HepG2 (cell line): ENCODE measurements around the gene EVI5. TPM values are rescaled to one million over a fixed set of nuclear protein-coding genes. Genes with fewer than 3 reads are reported as not detected.

Experiments
- ATF7-NPFF ChIP-seq: sonication (generic); formaldehyde crosslinking; IDR thresholded peaks from 2 replicates; pipeline ENCODE4 v1.8.1; 2023; ENCODE audit warnings: mild to moderate bottlenecking, low read depth, missing genetic modification reagents, moderate library complexity
- BCL6 ChIP-seq: IDR thresholded peaks from 2 replicates; pipeline ENCODE4 v1.6.1; 2016; ENCODE audit warnings: missing genetic modification reagents, missing compliant biosample characterization
- BHLHE40 ChIP-seq: IDR thresholded peaks from 2 replicates; pipeline ENCODE4 v1.6.1; 2011; ENCODE audit warnings: low read length, improper control_type of control experiment
- FOSL2 ChIP-seq: sonication (generic); formaldehyde crosslinking; IDR thresholded peaks from 2 replicates; pipeline ENCODE4 v1.4.0; 2020; ENCODE audit warnings: missing genetic modification reagents
- HOMEZ ChIP-seq: IDR thresholded peaks from 2 replicates; pipeline ENCODE4 v1.6.1; 2016; ENCODE audit warnings: low read depth
- KLF6 ChIP-seq: IDR thresholded peaks from 2 replicates; pipeline ENCODE4 v1.8.0; 2016; ENCODE audit warnings: missing biosample characterization, missing genetic modification reagents
- MBNL3 ChIP-seq: fragments of 250-450 bp; sonication (Bioruptor Pico); conservative IDR thresholded peaks from 2 replicates; pipeline ENCODE4 v1.8.0; 2022; ENCODE audit warnings: mild to moderate bottlenecking, inconsistent platforms
- NR2C2 ChIP-seq: sonication (generic); formaldehyde crosslinking; IDR thresholded peaks from 2 replicates; pipeline ENCODE4 v1.4.0; 2020; ENCODE audit warnings: missing genetic modification reagents, mild to moderate bottlenecking, moderate library complexity, borderline replicate concordance
- RARA ChIP-seq: IDR thresholded peaks from 2 replicates; pipeline ENCODE4 v1.6.1; 2016; ENCODE audit warnings: missing genetic modification reagents, missing compliant biosample characterization
- SPEN ChIP-seq: sonication (generic); formaldehyde crosslinking; IDR thresholded peaks from 2 replicates; pipeline ENCODE4 v1.5.1; 2020; ENCODE audit warnings: low read depth, mild to moderate bottlenecking, missing genetic modification reagents
- TEAD3 ChIP-seq: optimal IDR thresholded peaks from 2 replicates; pipeline ENCODE3; 2016; ENCODE audit warnings: borderline replicate concordance
- ZNF17 ChIP-seq: sonication (generic); formaldehyde crosslinking; IDR thresholded peaks from 2 replicates; pipeline ENCODE4 v1.5.0; 2020; ENCODE audit warnings: mild to moderate bottlenecking, missing genetic modification reagents
- ZNF30 ChIP-seq: sonication (generic); formaldehyde crosslinking; IDR thresholded peaks from 2 replicates; pipeline ENCODE4 v1.5.0; 2020; ENCODE audit warnings: mild to moderate bottlenecking, missing genetic modification reagents
- ZNF468 ChIP-seq: sonication (generic); formaldehyde crosslinking; IDR thresholded peaks from 2 replicates; pipeline ENCODE4 v1.8.0; 2022; ENCODE audit warnings: mild to moderate bottlenecking, moderate library complexity, missing genetic modification reagents
- ZNF607 ChIP-seq: sonication (generic); formaldehyde crosslinking; IDR thresholded peaks from 2 replicates; pipeline ENCODE4 v1.5.1; 2020; ENCODE audit warnings: missing genetic modification reagents, mild to moderate bottlenecking, borderline replicate concordance
- ZNF749 ChIP-seq: sonication (generic); formaldehyde crosslinking; IDR thresholded peaks from 2 replicates; pipeline ENCODE4 v1.8.0; 2022; ENCODE audit warnings: mild to moderate bottlenecking, missing genetic modification reagents, moderate library complexity, borderline replicate concordance
- polyA plus RNA-seq, 8 experiments: library from polyadenylated mRNA; depleted of rRNA in 3 of 8; stranded (reverse) in 7 of 8; unstranded in 1 of 8; fragments of >200 nt; fragmentation: Illumina TruSeq in 4 of 8; extraction: Trizol in 4 of 8; gene quantifications; 2 replicates each; pipeline versions ENCODE4 v1.2.1 to v1.2.3, GENCODE V29; 2011 to 2016; ENCODE audit warnings: low read depth in 4 of 8, missing spikeins in 1 of 8, mixed read lengths in 1 of 8; ENCODE audit not compliant: insufficient read depth in 1 of 8
- total RNA-seq, 5 experiments: library from RNA; depleted of rRNA; stranded (reverse); fragments of >200 nt; fragmentation: Illumina TruSeq; extraction: Trizol; gene quantifications; 2 replicates each; pipeline ENCODE4 v1.2.3, GENCODE V29; 2016; ENCODE audit warnings: low read depth in 1 of 5
- TF ChIP-seq, protein P1 (sequence below): sonication (generic); formaldehyde crosslinking; IDR thresholded peaks from 2 replicates; pipeline ENCODE4 v1.5.0; 2020; ENCODE audit warnings: mild to moderate bottlenecking, missing genetic modification reagents
- TF ChIP-seq, protein P2 (sequence below): sonication (generic); formaldehyde crosslinking; IDR thresholded peaks from 2 replicates; pipeline ENCODE4 v1.5.0; 2020; ENCODE audit warnings: missing genetic modification reagents

Gene EVI5
- total and polyA plus RNA-seq, 2 of the 13 experiments (the other 11 are each of a cell fraction or from before 2014, with no cell fraction given) = 4.0 to 12.6 TPM

DNA sequence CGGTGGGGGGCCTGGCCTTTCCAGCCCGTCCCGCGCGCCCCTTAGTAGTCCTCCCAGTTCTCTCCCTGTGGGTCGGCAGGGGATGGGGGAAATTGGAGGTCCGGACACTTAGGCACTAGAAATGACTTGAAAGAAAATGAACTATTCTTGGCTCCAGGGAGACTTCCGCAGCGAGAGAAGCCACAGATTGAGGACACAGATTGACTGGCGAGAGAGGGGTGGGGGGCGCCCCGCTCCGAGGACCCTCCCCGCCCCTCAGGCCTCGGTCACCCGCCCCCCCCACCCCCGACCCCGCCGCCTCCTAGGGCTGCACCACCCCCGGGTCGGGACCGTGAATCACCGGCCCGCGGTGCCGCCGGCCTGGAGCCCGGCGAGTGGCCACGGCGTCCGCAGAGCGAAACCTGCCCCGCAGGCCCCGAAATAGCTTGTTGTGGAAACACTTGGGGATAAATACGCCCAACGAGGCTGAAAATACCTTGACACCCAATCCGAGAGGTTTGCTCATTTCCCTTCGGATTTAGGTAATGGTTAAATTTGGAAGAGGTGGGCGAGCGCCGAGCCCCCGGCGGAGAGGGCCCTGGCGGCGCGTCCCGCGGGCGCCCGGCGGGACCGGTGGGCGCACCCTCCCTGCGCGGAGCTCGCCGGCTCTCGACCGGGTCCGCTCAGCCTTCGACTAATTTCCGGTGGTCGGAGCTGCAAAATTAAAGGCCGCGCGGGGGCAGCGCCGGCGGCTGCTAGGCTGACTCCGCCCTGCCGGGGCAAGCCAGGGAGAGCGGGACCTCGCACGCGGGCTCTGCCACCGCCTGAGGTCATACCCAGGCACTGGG, 298.4 kb downstream of the EVI5 start, which contains the start of gene GFI1 (continued):
- 0 out of 2 replicates have a peak, but pooled peaks have one; percentile 46 for TF ChIP-seq ZNF749 (CRISPR knock-in tag)
- no peak for TF ChIP-seq KLF6 (CRISPR knock-in tag)
- TF ChIP-seq ZNF607 (CRISPR knock-in tag) = no peak
- TF ChIP-seq, protein P1, sequence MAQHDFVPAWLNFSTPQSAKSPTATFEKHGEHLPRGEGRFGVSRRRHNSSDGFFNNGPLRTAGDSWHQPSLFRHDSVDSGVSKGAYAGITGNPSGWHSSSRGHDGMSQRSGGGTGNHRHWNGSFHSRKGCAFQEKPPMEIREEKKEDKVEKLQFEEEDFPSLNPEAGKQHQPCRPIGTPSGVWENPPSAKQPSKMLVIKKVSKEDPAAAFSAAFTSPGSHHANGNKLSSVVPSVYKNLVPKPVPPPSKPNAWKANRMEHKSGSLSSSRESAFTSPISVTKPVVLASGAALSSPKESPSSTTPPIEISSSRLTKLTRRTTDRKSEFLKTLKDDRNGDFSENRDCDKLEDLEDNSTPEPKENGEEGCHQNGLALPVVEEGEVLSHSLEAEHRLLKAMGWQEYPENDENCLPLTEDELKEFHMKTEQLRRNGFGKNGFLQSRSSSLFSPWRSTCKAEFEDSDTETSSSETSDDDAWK (CRISPR knock-in tag) = no peak
- TF ChIP-seq ATF7-NPFF (CRISPR knock-in tag) = no peak; the same call in 1 of the 2 replicates
- TF ChIP-seq, protein P2, sequence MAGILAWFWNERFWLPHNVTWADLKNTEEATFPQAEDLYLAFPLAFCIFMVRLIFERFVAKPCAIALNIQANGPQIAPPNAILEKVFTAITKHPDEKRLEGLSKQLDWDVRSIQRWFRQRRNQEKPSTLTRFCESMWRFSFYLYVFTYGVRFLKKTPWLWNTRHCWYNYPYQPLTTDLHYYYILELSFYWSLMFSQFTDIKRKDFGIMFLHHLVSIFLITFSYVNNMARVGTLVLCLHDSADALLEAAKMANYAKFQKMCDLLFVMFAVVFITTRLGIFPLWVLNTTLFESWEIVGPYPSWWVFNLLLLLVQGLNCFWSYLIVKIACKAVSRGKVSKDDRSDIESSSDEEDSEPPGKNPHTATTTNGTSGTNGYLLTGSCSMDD (CRISPR knock-in tag) = no peak
- TF ChIP-seq RARA (CRISPR knock-in tag) = peak; percentile 43; the same call in 1 of the 2 replicates
- no peak for TF ChIP-seq ZNF30 (CRISPR knock-in tag)
- TF ChIP-seq NR2C2 (CRISPR knock-in tag) = peak; percentile 15; the same call in 1 of the 2 replicates
- TF ChIP-seq TEAD3 (CRISPR knock-in tag) = peak; percentile 10
- TF ChIP-seq HOMEZ (CRISPR knock-in tag) = no peak
- peak; percentile 29 for TF ChIP-seq FOSL2
- no peak for TF ChIP-seq ZNF17 (CRISPR knock-in tag)
- TF ChIP-seq BHLHE40 = no peak
- TF ChIP-seq BCL6 = no peak; the same call in 1 of the 2 replicates
- TF ChIP-seq MBNL3 (CRISPR knock-in tag) = no peak
- TF ChIP-seq SPEN = no peak
- TF ChIP-seq ZNF468 = no peak
